Stomach (tissue), 19 donors: ENCODE results near the gene DEFB132. TPM values are rescaled to one million over a fixed set of nuclear protein-coding genes. Genes with fewer than 3 reads are reported as not detected.

Experiments used
- DNase-seq, 2 donors: peaks; one replicate each; pipeline versions ENCODE4 v3.0.0 to v3.0.0-alpha.2; 2013 to 2019
- H3K27ac ChIP-seq, 5 donors: fragments of 200-600 bp in 4 of 5; sonication (generic) in 4 of 5; one replicate each; pipeline ENCODE4 v1.5.1; 2013 to 2019; ENCODE audit warnings: mild to moderate bottlenecking in 1 of 5, moderate library complexity in 1 of 5
- H3K27me3 ChIP-seq, 3 donors: fragments of 200-600 bp; sonication (generic); one replicate each; pipeline ENCODE4 v1.5.1; 2017 to 2019; ENCODE audit warnings: mixed run types in 1 of 3
- H3K36me3 ChIP-seq, 4 donors: fragments of 200-600 bp; sonication (generic); 1 replicate in 3 of 4; 2 replicates in 1 of 4; pipeline ENCODE4 v1.5.1; 2016 to 2019
- H3K4me1 ChIP-seq, 4 donors: fragments of 200-600 bp; sonication (generic); one replicate each; pipeline ENCODE4 v1.5.1; 2016 to 2019
- H3K4me3 ChIP-seq, 4 donors: fragments of 200-600 bp; sonication (generic) in 3 of 4; one replicate each; pipeline ENCODE4 v1.5.1; 2016 to 2019; ENCODE audit warnings: mild to moderate bottlenecking in 1 of 4
- H3K9me3 ChIP-seq, 4 donors: fragments of 200-600 bp; sonication (generic); one replicate each; pipeline ENCODE4 v1.5.1; 2016 to 2019
- CTCF ChIP-seq, 7 experiments: fragments of 450-650 bp in 4 of 7; fragments of 200-600 bp in 3 of 7; sonication (generic) in 3 of 7; IDR thresholded peaks; one replicate each; pipeline ENCODE4 v1.5.1; 2016 to 2019; ENCODE audit warnings: antibody characterized with exemption in 7 of 7, control low read depth in 2 of 7, mild to moderate bottlenecking in 1 of 7
- EP300 ChIP-seq: sonication (generic); formaldehyde crosslinking; IDR thresholded peaks from one replicate; pipeline ENCODE4 v1.6.1; 2017; ENCODE audit warnings: antibody characterized with exemption
- POLR2A ChIP-seq, 4 donors: fragments of 450-650 bp; IDR thresholded peaks; one replicate each; pipeline ENCODE4 v1.6.1; 2016; ENCODE audit warnings: antibody characterized with exemption in 4 of 4, control low read depth in 2 of 4, mild to moderate bottlenecking in 1 of 4, moderate library complexity in 1 of 4
- POLR2AphosphoS5 ChIP-seq, 3 donors: sonication (generic); formaldehyde crosslinking; IDR thresholded peaks; one replicate each; pipeline ENCODE4 v1.6.1; 2016; ENCODE audit warnings: antibody characterized with exemption in 3 of 3
- whole genome bisulfite sequencing, 5 donors: extraction: QIAGEN DNeasy Blood & Tissue Kit in 3 of 5; methylation state at CpG; one replicate each; pipeline versions ENCODE4 v1.1.5 to v1.1.7; 2013 to 2018; 5-methylcytosine and 5-hydroxymethylcytosine counted together
- intact Hi-C: fragments of 100-400 bp; cut with DNase I; formaldehyde crosslinking; loops from one replicate; pipeline ENCODE4 v1.15.1; 2023; ENCODE audit warnings: low total_unique reads
- long read RNA-seq, 10 donors: transcript quantifications; one replicate each; lab custom pipeline, GENCODE V29; 2026
- polyA plus RNA-seq, 3 donors: library from polyadenylated mRNA; stranded (reverse); fragments of 200-250 nt; gene quantifications; one replicate each; pipeline ENCODE4 v1.2.3, GENCODE V29; 2013
- total RNA-seq, 5 donors: library from RNA; depleted of rRNA; stranded (reverse); fragments of >200 nt; gene quantifications; one replicate each; pipeline versions ENCODE4 v1.1.0 to v1.2.3, GENCODE V29; 2014 to 2016
- donor health status: healthy with polysubstance abuse.
- donor health status: Bipolar disorder and iron deficiency.
- donor health status: healthy.

DEFB132 gene
- not detected for total RNA-seq
- not detected for polyA plus RNA-seq
- long read RNA-seq, donor 1: 0 reads
- long read RNA-seq, donor 2: 0 reads
- long read RNA-seq, donor 3: 0 reads
- long read RNA-seq, donor 4: 0 reads
- long read RNA-seq, donor 5: 0 reads
- long read RNA-seq, donor 6: 0 reads
- long read RNA-seq, donor 7: 0 reads
- long read RNA-seq, donor 8: 0 reads
- long read RNA-seq, donor 9: 0 reads
- long read RNA-seq, donor 10: 0 reads

- H3K27me3 ChIP-seq: peaks cover 0 to 5% (median 0%) of the 10 kb centered on the region in 3 donors
- no peaks in the 10 kb centered on the region for H3K4me1 ChIP-seq
- no peaks in the 10 kb centered on the region for H3K36me3 ChIP-seq
- H3K27ac ChIP-seq: no peak within 1 kb of the TSS
- WGBS, 5 donors: 33 to 62% (median 38%) methylated on average over 7 of the region's 7 CpGs
- H3K4me3 ChIP-seq: no peak within 1 kb of the TSS
- intact Hi-C loops: no loop called here
- TF ChIP-seq POLR2AphosphoS5 (IDR thresholded peaks at IDR 0.05) (no peak), EP300 (no peak), POLR2A (IDR thresholded peaks at IDR 0.05) (no peak), CTCF (IDR thresholded peaks at IDR 0.05) (no peak)
- DNase-seq: no peak
- H3K9me3 ChIP-seq: no peaks in the 10 kb centered on the region
Measured at GRCh38 chr20:257419-257818, at the start of gene DEFB132. Gene DEFB132 (plus strand): TSS chr20:257724. CDS start chr20:257779, 55 bp downstream.

GRCh38 chr20:208942-209566, 48.5 kb upstream of the DEFB132 start:
- H3K27me3 ChIP-seq: no peaks in the 10 kb centered on the region
- TF ChIP-seq CTCF (IDR thresholded peaks at IDR 0.05): peak in 5 of 7 experiments; percentile 26 to 46 (median 34)
- no peak for TF ChIP-seq POLR2A (IDR thresholded peaks at IDR 0.05)
- no peak overlapping the region for H3K27ac ChIP-seq
- intact Hi-C loops: no loop called here
- DNase-seq: peak in 1 of 2 donors; percentile 70
- WGBS, 5 donors: 11 to 17% (median 16%) methylated on average over 5 of the region's 5 CpGs
- H3K9me3 ChIP-seq: no peaks in the 10 kb centered on the region
- no peak overlapping the region for H3K4me3 ChIP-seq
- no peaks in the 10 kb centered on the region for H3K36me3 ChIP-seq
- no peaks in the 10 kb centered on the region for H3K4me1 ChIP-seq

GRCh38 chr20:210809-211502, 46.6 kb upstream of the DEFB132 start:
- intact Hi-C loops: no loop called here
- 23 to 50% (median 35%) methylated on average over 7 of the region's 7 CpGs for WGBS, 5 donors
- Histone ChIP-seq H3K9me3 (no peaks in the 10 kb centered on the region), H3K4me1 (no peaks in the 10 kb centered on the region), H3K4me3 (no peak overlapping the region), H3K27ac (no peak overlapping the region), H3K36me3 (no peaks in the 10 kb centered on the region), H3K27me3 (no peaks in the 10 kb centered on the region)
- DNase-seq: no peak
- TF ChIP-seq POLR2A (IDR thresholded peaks at IDR 0.05): no peak
- no peak for TF ChIP-seq EP300
- no peak for TF ChIP-seq POLR2AphosphoS5 (IDR thresholded peaks at IDR 0.05)
- no peak for TF ChIP-seq CTCF (IDR thresholded peaks at IDR 0.05)

GRCh38 chr20:214383-214782, 43.1 kb upstream of the DEFB132 start:
- no peak overlapping the region for H3K27ac ChIP-seq
- H3K9me3 ChIP-seq: no peaks in the 10 kb centered on the region
- H3K4me1 ChIP-seq: no peaks in the 10 kb centered on the region
- no peak for TF ChIP-seq CTCF (IDR thresholded peaks at IDR 0.05)
- TF ChIP-seq POLR2A (IDR thresholded peaks at IDR 0.05): no peak
- TF ChIP-seq POLR2AphosphoS5 (IDR thresholded peaks at IDR 0.05): no peak
- TF ChIP-seq EP300: no peak
- DNase-seq: no peak
- intact Hi-C loops: no loop called here
- 71 to 77% (median 73%) methylated on average over 2 of the region's 2 CpGs for WGBS, 5 donors
- no peaks in the 10 kb centered on the region for H3K36me3 ChIP-seq
- H3K4me3 ChIP-seq: no peak overlapping the region
- H3K27me3 ChIP-seq: peaks cover 0 to 23% (median 5%) of the 10 kb centered on the region in 3 donors
